Measurements from ENCODE around the gene CYP2A7. TPM values are rescaled to one million over a fixed set of nuclear protein-coding genes. Genes with fewer than 3 reads are reported as not detected.

The CYP2A7 gene
- total and polyA plus RNA-seq, 2 of the 8 experiments (the other 6 are each of a cell fraction or from before 2014, with no cell fraction given): 0.23 TPM; not detected in 1

- H3K9me3 ChIP-seq (ENCODE audit: insufficient read depth in 2 of 2, low read depth in 1 of 2, low read length in 1 of 2): no peaks in the 10 kb centered on the region
- H3K23me2 ChIP-seq (ENCODE audit: low read depth, low read length): no peaks in the 10 kb centered on the region; the same call in 1 of the 2 replicates
- no peak overlapping the region for H3K4me2 ChIP-seq (ENCODE audit: insufficient read depth in 1 of 2, low read depth in 2 of 2, low read length in 2 of 2)
- H2AFZ ChIP-seq (ENCODE audit: low read length): no peak overlapping the region
- no peak for DNase-seq (ENCODE audit: low read depth in 1 of 2, low spot score in 2 of 2)
- WGBS, 2 experiments (ENCODE audit: extremely low coverage in 1 of 2, insufficient coverage in 1 of 2, insufficient read length in 1 of 2, insufficient replicate concordance in 2 of 2, low coverage in 1 of 2, low lambda C conversion rate in 2 of 2, missing lambda C conversion rate in 1 of 2): 94% methylated on average over 4 of the region's 4 CpGs; no CpG with 5 or more reads in 1 of the 2 experiments
- H3K36me3 ChIP-seq (ENCODE audit: control insufficient read depth in 2 of 4, insufficient read depth in 4 of 4, low read length in 3 of 4): no peaks in the 10 kb centered on the region
- ChIA-PET CTCF (ENCODE audit: partially characterized antibody) (interaction anchor here (0.6 kb wide), 1 partner anchor 312 kb away, joined by 3 read pairs; no protein-coding TSS in a partner anchor), POLR2A (ENCODE audit: partially characterized antibody) (interaction anchor here (0.6 kb wide), 1 partner anchor 211 kb away, joined by 3 read pairs; no protein-coding TSS in a partner anchor)
- H4K5ac ChIP-seq (ENCODE audit: insufficient read length, low read depth, low read length): no peak overlapping the region
- no peak overlapping the region for H2BK120ac ChIP-seq (replicated peaks; ENCODE audit: low read depth, low read length)
- H3K27me3 ChIP-seq (replicated peaks in 1 of 4; ENCODE audit: control insufficient read depth in 3 of 4, extremely low read depth in 1 of 4, insufficient read depth in 3 of 4, low read length in 3 of 4): no peaks in the 10 kb centered on the region
- H3K79me1 ChIP-seq (ENCODE audit: low read depth, low read length): no peaks in the 10 kb centered on the region
- no peaks in the 10 kb centered on the region for H3K4me1 ChIP-seq (replicated peaks in 1 of 4; ENCODE audit: control insufficient read depth in 3 of 4, insufficient read depth in 4 of 4, low read length in 3 of 4)
- no peak overlapping the region for H2BK5ac ChIP-seq (ENCODE audit: low read depth, low read length)
- no peak for TF ChIP-seq CEBPB (IDR thresholded peaks at IDR 0.05; ENCODE audit: low read depth, low read length)
- TF ChIP-seq SIRT6 (IDR thresholded peaks at IDR 0.05; ENCODE audit: low read length): no peak
- TF ChIP-seq RNF2 (IDR thresholded peaks at IDR 0.05; ENCODE audit: borderline replicate concordance, low read depth, low read length, missing control alignments, poor library complexity, severe bottlenecking): no peak
- no peak for TF ChIP-seq NANOG (IDR thresholded peaks at IDR 0.05; ENCODE audit: insufficient read depth, low read depth, low read length, poor library complexity, severe bottlenecking)
- TF ChIP-seq KDM4A (IDR thresholded peaks at IDR 0.05; ENCODE audit: low read depth, low read length, severe bottlenecking): no peak
- no peak for TF ChIP-seq ASH2L (IDR thresholded peaks at IDR 0.05; ENCODE audit: low read length)
- TF ChIP-seq SUZ12 (IDR thresholded peaks at IDR 0.05; ENCODE audit: low read length): no peak
- no peak for TF ChIP-seq E2F6 (IDR thresholded peaks at IDR 0.05)
- no peak for TF ChIP-seq RFX5 (IDR thresholded peaks at IDR 0.05; ENCODE audit: borderline replicate concordance, low read depth, low read length)
- TF ChIP-seq HDAC6 (IDR thresholded peaks at IDR 0.05; ENCODE audit: low read depth, low read length): no peak
- TF ChIP-seq TCF12 (IDR thresholded peaks at IDR 0.05; ENCODE audit: low read depth, low read length): no peak
- no peak for TF ChIP-seq FOSL1 (IDR thresholded peaks at IDR 0.05; ENCODE audit: insufficient read depth, low read depth, low read length)
- TF ChIP-seq EZH2 (IDR thresholded peaks at IDR 0.05; ENCODE audit: low read depth, low read length, severe bottlenecking): no peak
- TF ChIP-seq BACH1 (IDR thresholded peaks at IDR 0.05; ENCODE audit: low read length): no peak
- no peaks in the 10 kb centered on the region for H3K79me2 ChIP-seq (ENCODE audit: control insufficient read depth in 1 of 2, insufficient read depth in 2 of 2, low read length in 2 of 2)
- no peak overlapping the region for H2AK5ac ChIP-seq (ENCODE audit: low read depth, low read length)
- no peak overlapping the region for H3K4me3 ChIP-seq (ENCODE audit: extremely low read depth in 1 of 4, insufficient read depth in 2 of 4, low read depth in 3 of 4, low read length in 4 of 4)
- no peak overlapping the region for H3K9ac ChIP-seq (replicated peaks in 1 of 4; ENCODE audit: extremely low read depth in 1 of 4, low read depth in 3 of 4, low read length in 3 of 4)
- H4K8ac ChIP-seq (ENCODE audit: extremely low read depth, insufficient read depth, low read length): no peak overlapping the region
- no peak overlapping the region for H2BK20ac ChIP-seq (ENCODE audit: low read length)
- H3K18ac ChIP-seq (ENCODE audit: extremely low read depth, low read length): no peak overlapping the region
- FAIRE-seq: no peak
- no peak overlapping the region for H2BK15ac ChIP-seq (ENCODE audit: low read length)
- H3K4ac ChIP-seq (replicated peaks; ENCODE audit: insufficient read length, low read depth, low read length): no peak overlapping the region
- H4K20me1 ChIP-seq (replicated peaks in 1 of 2; ENCODE audit: control insufficient read depth in 1 of 2, insufficient read depth in 2 of 2, low read length in 2 of 2): no peaks in the 10 kb centered on the region
- no peak overlapping the region for H3K14ac ChIP-seq (ENCODE audit: insufficient read length)
- no peak overlapping the region for H3K56ac ChIP-seq (replicated peaks; ENCODE audit: insufficient read length, low read depth, low read length)
- H3K23ac ChIP-seq (ENCODE audit: insufficient read length): no peak overlapping the region
- no peak overlapping the region for H2BK12ac ChIP-seq (ENCODE audit: low read depth, low read length)
- H4K91ac ChIP-seq (replicated peaks; ENCODE audit: insufficient read length, low read length): no peak overlapping the region
- no peak overlapping the region for H3K27ac ChIP-seq (ENCODE audit: low read depth, low read length)
Observed at GRCh38 chr19:40862785-40863184, 19.2 kb downstream of the CYP2A7 start.
